Esophagus squamous epithelium (tissue), 5 donors: Measurements from ENCODE around the gene RASGRF1. TPM values are rescaled to one million over a fixed set of nuclear protein-coding genes. Genes with fewer than 3 reads are reported as not detected.

Experiments
- DNase-seq: peaks from one replicate; lab custom pipeline; 2025; lab: John Stamatoyannopoulos, UW
- H3K27ac ChIP-seq, 4 donors: fragments of 200-600 bp; sonication (generic); one replicate each; pipeline ENCODE4 v1.5.1; 2016 to 2019; ENCODE audit warnings: mild to moderate bottlenecking in 1 of 4
- H3K27me3 ChIP-seq, 4 donors: fragments of 200-600 bp; sonication (generic); 1 replicate in 3 of 4; 2 replicates in 1 of 4; pipeline versions ENCODE4 v1.5.1 to v1.6.0; 2017 to 2021; ENCODE audit warnings: antibody characterized with exemption in 1 of 4
- H3K36me3 ChIP-seq, 3 donors: fragments of 200-600 bp; sonication (generic); one replicate each; pipeline ENCODE4 v1.5.1; 2016 to 2019
- H3K4me1 ChIP-seq, 3 donors: fragments of 200-600 bp; sonication (generic); one replicate each; pipeline ENCODE4 v1.5.1; 2017 to 2019
- H3K4me3 ChIP-seq, 4 donors: fragments of 200-600 bp; sonication (generic); 1 replicate in 3 of 4; 2 replicates in 1 of 4; pipeline ENCODE4 v1.5.1; 2016 to 2019; ENCODE audit warnings: mild to moderate bottlenecking in 2 of 4, moderate library complexity in 1 of 4
- H3K9me3 ChIP-seq, 3 donors: fragments of 200-600 bp; sonication (generic); one replicate each; pipeline ENCODE4 v1.5.1; 2016 to 2019
- POLR2A ChIP-seq, 4 donors: fragments of 450-650 bp; IDR thresholded peaks; one replicate each; pipeline ENCODE4 v1.6.1; 2017; ENCODE audit warnings: antibody characterized with exemption in 4 of 4, mild to moderate bottlenecking in 4 of 4, moderate library complexity in 3 of 4
- WGBS, 2 donors: methylation state at CpG; one replicate each; pipeline ENCODE4 v1.1.5; 2018; 5-methylcytosine and 5-hydroxymethylcytosine counted together
- intact Hi-C: fragments of 100-400 bp; cut with DNase I; formaldehyde crosslinking; loops from one replicate; pipeline ENCODE4 v1.15.0; 2022
- total RNA-seq, 4 donors: library from RNA; depleted of rRNA; stranded (reverse); fragments of >200 nt; gene quantifications; one replicate each; pipeline ENCODE4 v1.1.0, GENCODE V29; 2016
- TF ChIP-seq, protein P1 (sequence below), 6 experiments: fragments of 450-650 bp in 4 of 6; fragments of 200-600 bp in 2 of 6; sonication (generic) in 2 of 6; IDR thresholded peaks; one replicate each; pipeline ENCODE4 v1.5.1; 2016 to 2019; ENCODE audit warnings: antibody characterized with exemption in 6 of 6, mild to moderate bottlenecking in 4 of 6, moderate library complexity in 4 of 6
- donor health status: DM: yes; HTN: yes; CAD: no.

RASGRF1 gene
- total RNA-seq, 4 donors from 2014 or later = 0.23 TPM; not detected in 3

GRCh38 chr15:78943692-78944091 is 146.9 kb downstream of the RASGRF1 start:
- TF ChIP-seq, protein P1, sequence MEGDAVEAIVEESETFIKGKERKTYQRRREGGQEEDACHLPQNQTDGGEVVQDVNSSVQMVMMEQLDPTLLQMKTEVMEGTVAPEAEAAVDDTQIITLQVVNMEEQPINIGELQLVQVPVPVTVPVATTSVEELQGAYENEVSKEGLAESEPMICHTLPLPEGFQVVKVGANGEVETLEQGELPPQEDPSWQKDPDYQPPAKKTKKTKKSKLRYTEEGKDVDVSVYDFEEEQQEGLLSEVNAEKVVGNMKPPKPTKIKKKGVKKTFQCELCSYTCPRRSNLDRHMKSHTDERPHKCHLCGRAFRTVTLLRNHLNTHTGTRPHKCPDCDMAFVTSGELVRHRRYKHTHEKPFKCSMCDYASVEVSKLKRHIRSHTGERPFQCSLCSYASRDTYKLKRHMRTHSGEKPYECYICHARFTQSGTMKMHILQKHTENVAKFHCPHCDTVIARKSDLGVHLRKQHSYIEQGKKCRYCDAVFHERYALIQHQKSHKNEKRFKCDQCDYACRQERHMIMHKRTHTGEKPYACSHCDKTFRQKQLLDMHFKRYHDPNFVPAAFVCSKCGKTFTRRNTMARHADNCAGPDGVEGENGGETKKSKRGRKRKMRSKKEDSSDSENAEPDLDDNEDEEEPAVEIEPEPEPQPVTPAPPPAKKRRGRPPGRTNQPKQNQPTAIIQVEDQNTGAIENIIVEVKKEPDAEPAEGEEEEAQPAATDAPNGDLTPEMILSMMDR (IDR thresholded peaks at IDR 0.05) = no peak
- Histone ChIP-seq H3K27me3 (no peaks in the 10 kb centered on the region), H3K4me3 (peak overlapping the region; percentile 38 to 79 (median 60)), H3K36me3 (no peaks in the 10 kb centered on the region), H3K9me3 (no peaks in the 10 kb centered on the region), H3K27ac (peak overlapping the region in 3 of 4 donors; percentile 59 to 80 (median 67)), H3K4me1 (peaks cover 5 to 36% (median 18%) of the 10 kb centered on the region in 3 donors)
- WGBS, 2 donors = 40 to 90% methylated on average over 2 of the region's 7 CpGs
- DNase-seq = no peak
- intact Hi-C loops = no loop called here

GRCh38 chr15:78942741-78943140 is 147.8 kb downstream of the RASGRF1 start:
- no peaks in the 10 kb centered on the region for H3K27me3 ChIP-seq
- H3K4me1 ChIP-seq = peaks cover 13 to 46% (median 21%) of the 10 kb centered on the region in 3 donors
- H3K36me3 ChIP-seq = no peaks in the 10 kb centered on the region
- H3K9me3 ChIP-seq = no peaks in the 10 kb centered on the region
- H3K27ac ChIP-seq = no peak overlapping the region
- WGBS, 2 donors = 87 to 92% methylated on average over 2 to 4 of the region's 4 CpGs
- intact Hi-C loops = no loop called here
- no peak for DNase-seq
- no peak for TF ChIP-seq POLR2A (IDR thresholded peaks at IDR 0.05)
- TF ChIP-seq, protein P1 (IDR thresholded peaks at IDR 0.05) = no peak
- H3K4me3 ChIP-seq = peak overlapping the region in 1 of 4 donors; percentile 79

DNA sequence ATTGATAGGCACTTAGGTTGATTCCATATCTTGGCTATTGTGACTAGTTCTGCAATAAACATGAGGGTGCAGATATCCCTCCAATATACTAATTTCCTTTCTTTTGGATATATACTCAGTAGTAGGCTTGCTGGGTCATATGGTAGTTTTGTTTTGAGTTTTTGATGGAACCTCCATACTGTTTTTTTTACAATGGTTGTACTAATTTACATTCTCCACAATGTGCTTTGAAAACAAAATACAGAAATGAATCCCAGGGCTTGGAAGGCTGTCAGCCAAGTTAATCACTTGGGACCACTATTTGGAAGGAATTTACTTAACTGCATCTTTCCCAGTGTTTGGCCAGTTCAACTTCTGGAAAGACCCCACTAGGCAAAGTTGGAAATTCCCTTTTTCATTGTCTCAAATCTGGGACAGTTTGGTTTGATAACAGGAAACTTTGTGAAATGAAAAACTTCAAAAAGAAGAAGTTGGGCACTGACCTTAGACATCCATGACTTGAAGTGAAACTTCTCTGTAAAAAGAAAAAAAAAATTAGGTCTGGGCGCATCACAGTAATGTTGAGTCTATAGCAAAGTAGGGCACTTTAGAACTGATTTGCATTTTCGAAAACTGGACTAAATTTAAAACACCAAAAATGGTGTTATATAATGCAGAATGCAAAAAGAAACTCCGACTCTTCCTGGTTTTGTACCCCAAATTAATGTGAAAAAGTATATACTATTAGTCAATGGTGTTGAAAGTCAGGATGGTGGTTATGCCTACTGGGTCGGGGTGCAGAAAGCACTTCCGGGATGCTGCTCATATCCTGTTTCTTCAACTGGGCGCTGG is 151.7 kb downstream of the RASGRF1 start:
- intact Hi-C loops = no loop called here

DNA sequence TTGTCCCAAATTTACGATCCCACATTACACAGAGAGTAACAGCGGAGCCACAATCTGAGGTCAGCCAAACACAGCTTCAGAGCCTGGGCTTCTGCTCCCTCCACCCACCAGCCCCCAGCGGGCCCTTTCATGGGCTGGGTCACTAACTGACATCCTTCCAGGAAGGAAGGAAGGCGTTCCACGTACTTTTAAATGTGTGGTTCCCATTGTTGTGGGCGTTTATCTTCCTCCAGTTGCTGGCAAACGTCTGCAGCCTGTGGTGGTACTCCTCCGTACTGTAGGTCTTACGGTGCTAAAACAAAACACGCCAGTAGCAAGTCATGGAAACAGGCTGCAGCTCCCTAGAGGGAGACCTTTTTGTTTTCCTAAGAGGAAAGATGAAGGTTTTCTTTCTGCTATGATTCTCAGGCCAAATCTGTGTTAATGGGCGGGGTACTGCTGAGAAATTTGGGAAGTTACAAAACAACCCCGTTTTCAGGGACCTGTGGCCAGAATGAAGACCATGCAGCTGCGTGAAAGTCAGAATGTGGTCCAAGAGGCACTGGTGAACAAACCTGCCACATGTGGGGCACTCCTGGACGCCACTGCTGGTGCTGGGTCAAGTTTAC is 153.3 kb downstream of the RASGRF1 start:
- H3K4me3 ChIP-seq = no peak overlapping the region
- 34 to 51% methylated on average over 5 to 13 of the region's 14 CpGs for WGBS, 2 donors
- no peak for DNase-seq

More for the DNA sequence above, 151.7 kb downstream of the RASGRF1 start:
- no peak for DNase-seq
- no peak for TF ChIP-seq POLR2A (IDR thresholded peaks at IDR 0.05)
- TF ChIP-seq, protein P1 (IDR thresholded peaks at IDR 0.05) = no peak
- H3K36me3 ChIP-seq = peaks cover 0 to 32% (median 0%) of the 10 kb centered on the region in 3 donors
- no peaks in the 10 kb centered on the region for H3K9me3 ChIP-seq
- no peaks in the 10 kb centered on the region for H3K27me3 ChIP-seq
- H3K4me3 ChIP-seq = peak overlapping the region in 1 of 4 donors; percentile 13
- WGBS, 2 donors = 56 to 61% methylated on average over 6 of the region's 6 CpGs
- H3K27ac ChIP-seq = peak overlapping the region in 3 of 4 donors; percentile 35 to 75 (median 61)
- H3K4me1 ChIP-seq = peaks cover 9 to 57% (median 14%) of the 10 kb centered on the region in 3 donors

More for the DNA sequence above, 153.3 kb downstream of the RASGRF1 start:
- peaks cover 0 to 40% (median 0%) of the 10 kb centered on the region in 3 donors for H3K36me3 ChIP-seq
- no peak for TF ChIP-seq POLR2A (IDR thresholded peaks at IDR 0.05)
- TF ChIP-seq, protein P1 (IDR thresholded peaks at IDR 0.05) = no peak
- H3K27ac ChIP-seq = peak overlapping the region in 3 of 4 donors; percentile 35 to 60 (median 45)
- H3K9me3 ChIP-seq = no peaks in the 10 kb centered on the region
- H3K4me1 ChIP-seq = peaks cover 7 to 64% (median 13%) of the 10 kb centered on the region in 3 donors
- intact Hi-C loops = no loop called here
- H3K27me3 ChIP-seq = no peaks in the 10 kb centered on the region
